HG03342 (cell line): ENCODE data around the gene RANBP1.
A peak's percentile ranks its signal among the peaks of the same experiment; 100 is the strongest.

Source experiments
- ATAC-seq: cut with Tn5 transposase; IDR thresholded peaks from one replicate; pipeline ENCODE4 v1.9.1; 2021; ENCODE audit warnings: mild to moderate bottlenecking, moderate library complexity; ENCODE audit not compliant: unreplicated experiment

RANBP1 gene

GRCh38 chr22:20106849-20107237 is 9.1 kb upstream of the RANBP1 start:
- ATAC-seq: no peak

- ATAC-seq: no peak
Observed at GRCh38 chr22:20107471-20107901, 8.4 kb upstream of the RANBP1 start.

GRCh38 chr22:20107951-20108756 is 7.8 kb upstream of the RANBP1 start:
- ATAC-seq: no peak

GRCh38 chr22:20108757-20109230 is 7.1 kb upstream of the RANBP1 start:
- no peak for ATAC-seq

- ATAC-seq: no peak
Observed at GRCh38 chr22:20109411-20110358, 6.2 kb upstream of the RANBP1 start.

GRCh38 chr22:20110359-20110985 is 5.4 kb upstream of the RANBP1 start:
- no peak for ATAC-seq

- ATAC-seq: no peak
Observed at GRCh38 chr22:20111045-20111688, 4.7 kb upstream of the RANBP1 start.

GRCh38 chr22:20111689-20112622 is 3.9 kb upstream of the RANBP1 start:
- no peak for ATAC-seq

GRCh38 chr22:20112623-20113511 is 3.0 kb upstream of the RANBP1 start:
- no peak for ATAC-seq

- ATAC-seq: no peak
Observed at GRCh38 chr22:20113551-20114310, 2.2 kb upstream of the RANBP1 start.

- no peak for ATAC-seq
Observed at GRCh38 chr22:20114506-20115475, 1.1 kb upstream of the RANBP1 start.

- no peak for ATAC-seq
Observed at GRCh38 chr22:20116376-20116950, 559 bp downstream of the RANBP1 start.

- ATAC-seq: peak; percentile 69
Observed at GRCh38 chr22:20116951-20117632, 1.2 kb downstream of the RANBP1 start, which contains the start of gene TRMT2A. TSS of gene TRMT2A (minus strand) at chr22:20117226. CDS start at chr22:20116906, 320 bp downstream.

- peak; percentile 4 for ATAC-seq
Observed at GRCh38 chr22:20117633-20118299, 1.9 kb downstream of the RANBP1 start.
